H9 (cell line): ENCODE results near the gene PTCH1. TPM values are rescaled to one million over a fixed set of nuclear protein-coding genes. Genes with fewer than 3 reads are reported as not detected.

Experiments
- DNase-seq: peaks from one replicate; pipeline ENCODE4 v3.0.0-alpha.2; 2017
- H2AFZ ChIP-seq: one replicate; pipeline ENCODE4 v1.6.1; 2013; ENCODE audit warnings: mild to moderate bottlenecking, low read length, control low read depth, moderate library complexity
- H2AK5ac ChIP-seq: 2 replicates; pipeline ENCODE4 v1.6.1; 2013; ENCODE audit warnings: low read length, control low read depth, mixed read lengths; ENCODE audit not compliant: insufficient read length
- H2BK120ac ChIP-seq: one replicate; pipeline ENCODE4 v1.6.1; 2013; ENCODE audit warnings: low read depth, mild to moderate bottlenecking, low read length, control low read depth, inconsistent platforms; ENCODE audit not compliant: poor library complexity, severe bottlenecking
- H2BK12ac ChIP-seq: 2 replicates; pipeline ENCODE4 v1.6.1; 2013; ENCODE audit warnings: low read length, control low read depth, mixed read lengths, low read depth; ENCODE audit not compliant: insufficient read length
- H2BK15ac ChIP-seq: 2 replicates; pipeline ENCODE4 v1.6.1; 2013; ENCODE audit warnings: low read depth, low read length, control low read depth
- H2BK20ac ChIP-seq: one replicate; pipeline ENCODE4 v1.6.1; 2013; ENCODE audit warnings: low read depth, mild to moderate bottlenecking, low read length, control low read depth, inconsistent platforms; ENCODE audit not compliant: poor library complexity, severe bottlenecking
- H2BK5ac ChIP-seq: 2 replicates; pipeline ENCODE4 v1.6.1; 2013; ENCODE audit warnings: low read length, control low read depth, mixed read lengths; ENCODE audit not compliant: insufficient read length
- H3K14ac ChIP-seq: 2 replicates; pipeline ENCODE4 v1.6.1; 2013; ENCODE audit warnings: low read length, control low read depth; ENCODE audit not compliant: insufficient read depth
- H3K18ac ChIP-seq: 2 replicates; pipeline ENCODE4 v1.6.1; 2013; ENCODE audit warnings: low read depth, mild to moderate bottlenecking, mixed read lengths, low read length, control low read depth; ENCODE audit not compliant: insufficient read length
- H3K23ac ChIP-seq: 2 replicates; pipeline ENCODE4 v1.6.1; 2013; ENCODE audit warnings: low read length, control low read depth, mixed read lengths, low read depth; ENCODE audit not compliant: insufficient read length
- H3K23me2 ChIP-seq: 2 replicates; pipeline ENCODE4 v1.6.1; 2013; ENCODE audit warnings: low read depth, mild to moderate bottlenecking, mixed read lengths, low read length, control low read depth; ENCODE audit not compliant: insufficient read length, poor library complexity, severe bottlenecking
- H3K27ac ChIP-seq: 2 replicates; pipeline ENCODE4 v1.5.1; 2013; ENCODE audit warnings: low read length, control low read depth, mixed read lengths, low read depth; ENCODE audit not compliant: insufficient read length
- H3K27me3 ChIP-seq: 2 replicates; pipeline ENCODE4 v1.6.1; 2013; ENCODE audit warnings: low read length, control low read depth, inconsistent platforms; ENCODE audit not compliant: insufficient read depth
- H3K4ac ChIP-seq: 2 replicates; pipeline ENCODE4 v1.6.1; 2013; ENCODE audit warnings: low read depth, mild to moderate bottlenecking, control low read depth, inconsistent platforms, low read length, moderate library complexity
- H3K4me1 ChIP-seq: 2 replicates; pipeline ENCODE4 v1.6.1; 2013; ENCODE audit warnings: low read length, control low read depth, inconsistent platforms; ENCODE audit not compliant: insufficient read depth
- H3K4me2 ChIP-seq: 2 replicates; pipeline ENCODE4 v1.6.1; 2013; ENCODE audit warnings: low read length, control low read depth, mixed read lengths; ENCODE audit not compliant: insufficient read length, insufficient read depth
- H3K56ac ChIP-seq: 2 replicates; pipeline ENCODE4 v1.6.1; 2013; ENCODE audit warnings: low read depth, mild to moderate bottlenecking, mixed read lengths, low read length, control low read depth; ENCODE audit not compliant: insufficient read length
- H3K79me1 ChIP-seq: 2 replicates; pipeline ENCODE4 v1.6.1; 2013; ENCODE audit warnings: low read depth, mild to moderate bottlenecking, moderate library complexity, low read length, control low read depth, inconsistent platforms; ENCODE audit not compliant: insufficient read depth, poor library complexity, severe bottlenecking
- H3K79me2 ChIP-seq: 2 replicates; pipeline ENCODE4 v1.6.1; 2013; ENCODE audit warnings: low read length, control low read depth, inconsistent platforms; ENCODE audit not compliant: insufficient read depth
- H3K9ac ChIP-seq: 2 replicates; pipeline ENCODE4 v1.6.1; 2013; ENCODE audit warnings: low read length, control low read depth, mixed read lengths; ENCODE audit not compliant: insufficient read length; ENCODE audit errors: extremely low read depth
- H3K9me3 ChIP-seq: one replicate; pipeline ENCODE4 v1.6.1; 2013; ENCODE audit warnings: low read depth, low read length, inconsistent platforms; ENCODE audit not compliant: control insufficient read depth
- H3T11ph ChIP-seq: one replicate; pipeline ENCODE4 v1.6.1; 2013; ENCODE audit warnings: mild to moderate bottlenecking, low read length, control low read depth, inconsistent platforms
- H4K20me1 ChIP-seq: one replicate; pipeline ENCODE4 v1.6.1; 2013; ENCODE audit not compliant: control insufficient read depth, insufficient read length, insufficient read depth
- H4K5ac ChIP-seq: 2 replicates; pipeline ENCODE4 v1.6.1; 2013; ENCODE audit warnings: low read depth, mild to moderate bottlenecking, mixed read lengths, low read length, control low read depth; ENCODE audit not compliant: insufficient read length
- H4K8ac ChIP-seq: replicated peaks from 2 replicates; pipeline ENCODE4 v1.6.1; 2013; ENCODE audit warnings: low read length, control low read depth, mixed read lengths, low read depth; ENCODE audit not compliant: insufficient read length
- H4K91ac ChIP-seq: 2 replicates; pipeline ENCODE4 v1.6.1; 2013; ENCODE audit warnings: low read depth, mild to moderate bottlenecking, moderate library complexity, mixed read lengths, low read length, control low read depth; ENCODE audit not compliant: insufficient read length
- H3K27ac Mint-ChIP-seq, 3 experiments: 2 replicates in 2 of 3; 3 replicates in 1 of 3; pipeline ENCODE4 v1.8.0; 2020 to 2021; ENCODE audit warnings: mixed read lengths in 3 of 3, mild to moderate bottlenecking in 1 of 3, moderate library complexity in 1 of 3
- H3K27me3 Mint-ChIP-seq: 2 replicates; pipeline ENCODE4 v1.8.0; 2021; ENCODE audit warnings: low read depth, mild to moderate bottlenecking, moderate library complexity, mixed read lengths
- H3K36me3 Mint-ChIP-seq, 3 experiments: 2 replicates in 2 of 3; 3 replicates in 1 of 3; pipeline ENCODE4 v1.8.0; 2020 to 2021; ENCODE audit warnings: low read depth in 3 of 3, mixed read lengths in 3 of 3; ENCODE audit not compliant: insufficient read depth in 1 of 3
- H3K4me1 Mint-ChIP-seq, 2 experiments: 2 replicates each; pipeline ENCODE4 v1.8.0; 2020; ENCODE audit warnings: mixed read lengths in 2 of 2
- H3K4me3 Mint-ChIP-seq, 2 experiments: 2 replicates in 1 of 2; 3 replicates in 1 of 2; pipeline ENCODE4 v1.8.0; 2020 to 2021; ENCODE audit warnings: mild to moderate bottlenecking in 2 of 2, mixed read lengths in 2 of 2, moderate library complexity in 1 of 2
- H3K9me3 Mint-ChIP-seq, 2 experiments: 2 replicates in 1 of 2; 3 replicates in 1 of 2; pipeline ENCODE4 v1.8.0; 2020; ENCODE audit warnings: mild to moderate bottlenecking in 2 of 2, mixed read lengths in 2 of 2, moderate library complexity in 1 of 2
- CTCF ChIP-seq: fragments of 200-600 bp; sonication (generic); conservative IDR thresholded peaks from 3 replicates; pipeline ENCODE4 v1.8.0; 2021; ENCODE audit warnings: antibody characterized with exemption, mild to moderate bottlenecking
- WGBS: extraction: QIAGEN DNeasy Blood & Tissue Kit; methylation state at CpG from one replicate; pipeline ENCODE4 v1.1.7; 2013; ENCODE audit warnings: missing lambda C conversion rate, low lambda C conversion rate, mixed read lengths; ENCODE audit not compliant: insufficient read length; ENCODE audit errors: extremely low coverage; 5-methylcytosine and 5-hydroxymethylcytosine counted together
- total RNA-seq: library from RNA; stranded (reverse); gene quantifications from 2 replicates; pipeline ENCODE4 v1.2.1, GENCODE V29; 2021

The PTCH1 gene
- total RNA-seq, 1 experiment from 2014 or later: 9.1 TPM

- Mint-ChIP-seq H3K9me3 (peaks cover 0 to 7% of the 10 kb centered on the region in 2 experiments; a peak in 1 of 5 replicates), H3K4me3 (peak overlapping the region; percentile 74 to 95), H3K36me3 (no peaks in the 10 kb centered on the region; a peak in 2 of 7 replicates), H3K27me3 (peaks cover 97% of the 10 kb centered on the region), H3K4me1 (peaks cover 48 to 53% of the 10 kb centered on the region in 2 experiments), H3K27ac (peak overlapping the region in 1 of 3 experiments; percentile 27; a peak in 1 of 7 replicates)
- no peak overlapping the region for H2BK5ac ChIP-seq
- no peak for TF ChIP-seq CTCF
- no peak overlapping the region for H4K91ac ChIP-seq
- no peak overlapping the region for H2BK20ac ChIP-seq
- no peaks in the 10 kb centered on the region for H3K79me2 ChIP-seq
- no peak overlapping the region for H3K14ac ChIP-seq
- H3K27ac ChIP-seq: no peak overlapping the region
- peaks cover 51% of the 10 kb centered on the region for H3K27me3 ChIP-seq
- H3K56ac ChIP-seq: no peak overlapping the region
- no peak overlapping the region for H4K5ac ChIP-seq
- no peak overlapping the region for H2AK5ac ChIP-seq
- no peak overlapping the region for H3K9ac ChIP-seq
- no peaks in the 10 kb centered on the region for H3K9me3 ChIP-seq
- no peak overlapping the region for H2AFZ ChIP-seq
- H3K23me2 ChIP-seq: peaks cover 26% of the 10 kb centered on the region
- H3K4me1 ChIP-seq: peaks cover 5% of the 10 kb centered on the region; the same call in 1 of the 2 replicates
- no peak for DNase-seq
- H4K20me1 ChIP-seq: no peaks in the 10 kb centered on the region
- H2BK12ac ChIP-seq: no peak overlapping the region
- no CpG with 5 or more reads among the region's 69 CpGs for WGBS
- no peak overlapping the region for H2BK15ac ChIP-seq
- H3K23ac ChIP-seq: no peak overlapping the region
- H2BK120ac ChIP-seq: no peak overlapping the region
- no peak overlapping the region for H3K18ac ChIP-seq
- H3K4me2 ChIP-seq: peak overlapping the region; percentile 60
- H3K4ac ChIP-seq: no peak overlapping the region
- no peak overlapping the region for H3T11ph ChIP-seq
- no peak overlapping the region for H4K8ac ChIP-seq
- H3K79me1 ChIP-seq: no peaks in the 10 kb centered on the region
These were observed 494 bp downstream of the PTCH1 start for GRCh38 chr9:95516221-95516733.
